NCI-H2196 treated with DMSO at 0.1 percent for 48 hours (cell line): ENCODE measurements around the gene MYO1D.
A peak's percentile ranks its signal among the peaks of the same experiment; 100 is the strongest.
"Not testable (repeated sequence)": the region's sequence is repeated elsewhere in the genome, so short reads cannot be mapped to it uniquely, and the experiment has no call there.

Experiments
- DNase-seq: peaks from one replicate; lab custom pipeline; 2025; ENCODE audit not compliant: unreplicated experiment; lab: John Stamatoyannopoulos, UW

Gene MYO1D

DNA sequence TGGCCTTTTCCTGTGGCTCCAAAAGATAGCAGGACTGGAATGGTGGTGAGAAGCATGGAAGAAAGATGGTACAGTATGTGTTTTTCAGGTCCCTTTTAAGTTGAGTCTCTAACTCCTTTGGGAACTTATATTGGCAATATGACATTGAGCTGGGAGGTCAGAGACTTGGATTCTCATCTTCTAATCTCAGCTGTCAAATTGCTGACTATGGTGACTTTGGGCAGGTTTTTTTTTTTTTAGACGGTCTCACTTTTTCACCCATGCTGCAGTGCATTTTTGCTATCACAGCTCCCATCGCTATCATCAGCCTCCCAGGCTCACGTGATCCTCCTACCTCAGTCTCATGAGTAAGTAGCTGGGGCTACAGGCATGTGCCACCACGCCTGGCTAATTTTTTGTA lies 405.3 kb downstream of the MYO1D start:
- DNase-seq: no peak

DNA sequence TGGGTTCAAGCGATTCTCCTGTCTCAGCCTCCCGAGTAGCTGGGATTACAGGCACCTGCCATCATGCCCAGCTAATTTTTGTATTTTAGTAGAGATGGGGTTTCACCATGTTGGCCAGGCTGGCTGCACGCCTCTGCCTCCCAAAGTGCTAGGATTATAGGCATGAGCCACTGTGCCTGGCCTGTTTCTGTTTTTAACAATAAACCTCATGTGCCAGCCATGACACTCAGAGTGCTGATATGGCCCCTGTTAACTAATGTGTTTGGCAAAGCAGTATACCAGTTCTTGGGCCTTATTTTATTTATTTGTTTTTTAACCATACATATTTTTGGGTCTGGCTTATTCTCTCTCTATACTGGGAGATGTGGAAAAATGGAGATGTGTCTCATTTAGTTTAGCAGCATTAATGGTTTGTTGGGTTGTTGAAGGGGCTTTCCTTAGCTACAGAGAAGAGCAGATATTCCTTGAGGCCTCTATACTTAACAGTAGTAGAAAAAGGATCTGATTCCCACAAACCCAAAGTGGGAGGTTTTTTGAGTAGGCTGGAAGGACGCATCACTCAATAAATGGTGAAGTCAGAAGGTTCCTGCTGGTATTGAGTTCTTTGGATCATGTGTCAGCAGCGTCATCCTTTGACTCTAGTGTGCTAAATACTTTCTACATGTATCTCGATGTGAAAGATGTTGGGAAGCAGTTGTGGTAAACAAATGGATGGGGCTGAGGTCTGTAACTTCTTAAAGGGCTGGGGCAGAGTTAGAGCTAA lies 406.3 kb downstream of the MYO1D start:
- no peak for DNase-seq

DNA sequence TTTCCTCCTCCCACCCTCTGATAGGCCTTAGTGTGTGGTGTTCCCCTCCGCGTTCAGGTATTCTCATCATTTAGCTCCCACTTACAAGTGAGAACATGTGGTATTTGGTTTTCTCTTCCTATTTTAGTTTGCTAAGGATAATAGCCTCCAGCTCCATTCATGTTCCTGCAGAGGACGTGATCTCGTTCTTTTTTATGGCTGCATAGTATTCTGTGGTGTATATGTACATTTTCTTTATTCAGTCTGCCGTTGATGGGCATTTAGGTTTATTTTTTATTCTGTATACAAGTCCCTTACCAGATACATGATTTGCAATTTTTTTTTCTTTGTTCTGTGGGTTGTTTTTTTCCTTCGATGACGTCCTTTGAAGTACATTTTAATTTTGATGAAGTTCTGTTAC lies 409.0 kb downstream of the MYO1D start:
- no peak for DNase-seq

DNA sequence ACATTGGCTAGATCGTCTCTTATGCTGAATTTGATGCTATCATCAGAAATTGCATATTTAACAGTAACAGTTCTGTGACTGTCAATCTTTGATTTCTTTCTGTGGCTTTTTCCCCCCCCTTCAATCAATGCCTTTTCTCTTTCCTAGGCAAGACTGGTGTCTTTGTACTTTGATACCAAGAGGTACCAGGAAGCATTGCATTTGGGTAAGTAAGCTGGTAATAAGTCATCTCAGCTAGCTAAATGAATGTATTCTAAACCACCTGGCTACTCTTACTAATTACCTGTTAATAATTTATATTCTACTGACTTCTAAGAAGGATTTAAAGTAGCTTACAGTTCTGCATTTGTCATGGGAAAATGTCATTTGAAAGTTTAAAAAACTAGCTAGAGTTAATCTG lies 412.6 kb downstream of the MYO1D start:
- no peak for DNase-seq

DNA sequence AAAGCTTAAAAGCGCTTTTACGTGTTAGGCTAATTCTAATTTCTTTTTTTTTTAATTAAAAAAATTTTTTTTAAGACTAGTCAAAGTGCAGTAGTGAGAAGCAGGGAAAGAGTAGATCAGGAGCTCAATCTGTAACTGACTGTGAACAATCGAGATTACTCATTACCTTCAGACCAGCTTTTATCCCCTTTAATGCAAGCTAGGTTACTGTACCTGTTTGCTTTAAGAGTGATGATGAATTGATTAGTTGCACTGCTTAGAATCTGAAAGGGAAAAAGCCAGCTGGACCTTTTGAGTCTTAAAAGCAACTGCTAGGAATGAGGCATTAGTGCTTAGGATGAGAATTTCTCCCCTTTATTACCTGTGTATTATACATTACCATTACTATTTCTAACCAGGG lies 413.6 kb downstream of the MYO1D start:
- DNase-seq: no peak

DNA sequence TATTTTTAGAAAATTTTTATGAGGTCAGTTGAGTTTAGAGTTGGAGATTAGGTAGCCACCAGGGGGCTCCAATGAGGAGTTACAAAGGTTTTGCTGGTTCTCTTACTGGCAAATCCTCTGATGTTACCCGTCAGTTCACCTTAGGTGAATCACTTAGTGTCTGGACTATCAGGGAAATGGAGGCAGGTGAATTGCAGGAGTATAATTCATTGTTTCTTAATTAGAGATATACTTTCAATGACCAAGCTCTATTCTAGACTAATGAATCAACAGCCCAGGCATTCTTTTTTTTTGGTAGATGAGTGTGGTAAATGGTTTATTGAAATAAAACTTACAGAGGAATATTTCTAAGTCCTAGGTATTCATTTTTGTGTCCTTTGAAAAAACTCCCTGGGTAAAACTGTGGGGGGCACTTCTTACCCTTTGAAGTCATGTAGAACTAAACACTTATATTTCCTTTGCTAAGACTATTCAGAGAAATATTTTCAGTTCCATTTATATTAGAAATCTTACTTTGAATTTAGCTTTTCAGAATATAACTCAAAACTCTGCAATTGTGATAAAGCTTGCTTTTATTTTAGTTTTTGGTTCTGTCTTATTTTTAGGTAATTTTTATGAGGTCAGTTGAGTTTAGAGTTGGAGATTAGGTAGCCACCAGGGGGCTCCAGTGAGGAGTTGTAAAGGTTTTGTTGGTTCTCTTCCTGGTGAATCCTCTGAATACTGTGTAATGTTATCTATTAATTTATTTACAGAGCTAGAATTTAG lies 414.9 kb downstream of the MYO1D start:
- no peak for DNase-seq

DNA sequence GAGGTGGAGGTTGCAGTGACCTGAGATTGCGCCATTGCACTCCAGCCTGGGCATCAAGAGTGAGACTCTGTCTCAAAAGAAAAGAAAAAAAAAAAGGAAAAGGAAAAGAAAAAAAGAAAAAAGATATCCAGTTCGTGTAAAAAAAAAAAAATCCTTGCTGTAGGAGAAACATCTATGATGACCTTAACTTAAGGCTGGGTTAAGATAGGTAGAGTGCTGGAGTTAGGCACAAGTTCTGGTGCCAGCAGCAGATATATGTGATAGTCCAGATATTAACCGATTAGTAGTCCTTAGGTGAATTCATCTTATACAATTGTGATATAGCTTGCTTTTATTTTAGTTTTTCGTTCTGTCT lies 415.4 kb downstream of the MYO1D start:
- DNase-seq: no peak

DNA sequence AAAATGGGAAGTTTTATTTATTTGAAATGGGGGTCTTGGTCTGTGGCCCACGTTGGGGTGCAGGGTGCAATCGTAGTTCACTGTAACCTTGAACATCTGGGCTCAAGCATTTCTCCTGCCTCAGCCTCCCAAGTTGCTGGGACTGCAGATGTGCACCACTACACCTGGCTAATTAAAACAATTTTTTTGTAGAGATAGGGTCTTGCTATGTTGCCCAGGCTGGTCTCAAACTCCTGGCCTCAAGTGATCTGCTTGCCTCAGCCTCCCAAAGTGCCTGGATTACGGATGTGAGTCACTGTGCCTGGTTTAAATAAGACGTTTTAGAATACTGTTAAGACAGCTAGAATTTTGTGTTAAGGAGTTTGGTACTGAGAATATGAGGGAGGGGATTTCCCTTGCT lies 416.9 kb downstream of the MYO1D start:
- no peak for DNase-seq

DNA sequence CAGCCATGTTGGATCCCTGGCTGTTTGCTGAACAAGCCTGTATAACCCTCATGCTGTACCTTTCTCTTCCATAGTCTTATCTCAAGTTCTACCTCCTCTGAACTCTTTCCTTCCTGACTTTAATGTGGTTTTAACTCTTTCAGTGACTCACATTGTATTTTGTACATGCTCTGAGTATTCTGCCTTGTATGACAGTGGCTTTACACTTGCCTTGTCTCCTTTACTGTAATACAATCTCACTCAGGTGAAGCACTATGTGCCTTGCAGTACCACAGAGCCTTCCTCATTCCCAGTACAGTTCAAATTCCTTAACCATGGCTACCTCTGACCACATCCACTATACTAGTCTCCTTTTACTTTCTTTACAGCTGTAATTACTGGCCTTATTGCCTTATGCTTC lies 418.6 kb downstream of the MYO1D start:
- DNase-seq: no peak

DNA sequence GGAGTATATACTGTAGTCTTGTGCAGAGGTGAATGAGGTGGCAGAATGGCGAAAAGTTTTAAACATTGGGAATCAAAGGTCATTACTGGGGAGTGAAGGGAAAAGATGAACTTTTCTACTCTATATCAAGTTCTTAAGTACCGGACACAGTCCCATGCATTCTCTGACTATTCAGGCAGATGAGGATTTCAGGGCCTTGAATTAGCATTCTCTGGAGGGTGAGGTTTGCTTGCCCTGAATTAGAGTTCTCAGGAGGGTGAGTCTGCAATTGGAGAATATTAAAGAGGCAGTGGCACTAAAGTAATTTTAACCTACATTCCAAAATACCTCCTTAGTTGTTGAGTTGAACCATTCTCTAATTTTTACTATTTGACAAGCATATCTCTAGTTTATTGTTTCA lies 423.6 kb downstream of the MYO1D start:
- no peak for DNase-seq

DNA sequence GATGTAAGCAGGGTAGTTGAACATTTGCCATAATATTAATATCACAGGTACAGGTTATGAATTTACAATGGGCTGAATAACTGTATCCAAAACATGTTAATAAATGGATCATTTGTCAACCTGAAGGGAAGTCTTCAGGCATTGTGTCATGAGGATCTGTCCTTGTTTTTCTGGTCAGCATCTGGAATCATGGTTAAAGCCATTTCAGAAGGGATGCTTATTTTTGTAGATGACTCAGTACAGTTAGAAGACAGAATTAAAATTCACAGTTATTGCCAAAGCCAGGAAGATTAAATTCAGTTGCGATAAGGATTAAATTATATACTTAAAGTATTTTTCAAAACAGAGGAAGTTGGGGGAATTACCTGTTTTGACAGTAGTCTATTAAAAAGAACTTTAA lies 424.6 kb downstream of the MYO1D start:
- no peak for DNase-seq

DNA sequence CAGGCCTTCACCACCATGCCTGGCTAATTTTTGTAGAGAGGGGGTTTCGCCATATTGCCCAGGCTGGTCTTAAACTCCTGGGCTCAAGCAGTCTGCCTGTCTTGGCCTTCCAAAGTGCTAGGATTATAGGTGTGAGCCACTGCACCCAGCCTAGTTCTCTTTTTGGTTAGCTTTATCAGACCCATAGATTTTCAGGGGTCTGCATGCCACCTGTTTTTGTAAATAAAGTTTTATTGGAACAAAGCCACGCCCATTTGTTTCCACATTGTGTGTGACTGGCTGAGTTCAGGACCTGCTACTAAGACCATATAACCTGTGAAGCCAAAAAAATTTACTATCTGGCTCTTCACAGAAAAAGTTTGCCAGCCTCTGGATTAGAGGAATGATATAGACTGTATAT lies 425.0 kb downstream of the MYO1D start:
- DNase-seq: no peak

DNA sequence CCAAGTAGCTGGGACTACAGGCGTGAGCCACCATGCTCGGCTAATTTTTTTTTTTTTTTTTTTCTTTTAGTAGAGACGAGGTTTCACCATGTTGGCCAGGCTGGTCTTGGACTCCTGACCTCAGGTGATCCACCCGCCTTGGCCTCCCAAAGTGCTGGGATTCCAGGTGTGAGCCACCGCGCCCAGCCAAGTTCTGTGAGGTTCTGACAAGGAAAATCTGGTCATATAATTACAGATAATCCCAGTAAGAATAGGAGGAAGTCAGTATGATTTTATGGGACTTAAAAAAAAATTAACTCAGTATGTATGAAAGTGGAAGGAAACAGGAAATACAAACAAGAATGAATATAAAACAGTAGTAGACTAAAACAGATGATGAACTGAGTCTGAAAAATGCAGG lies 426.5 kb downstream of the MYO1D start:
- DNase-seq: not testable (repeated sequence)

DNA sequence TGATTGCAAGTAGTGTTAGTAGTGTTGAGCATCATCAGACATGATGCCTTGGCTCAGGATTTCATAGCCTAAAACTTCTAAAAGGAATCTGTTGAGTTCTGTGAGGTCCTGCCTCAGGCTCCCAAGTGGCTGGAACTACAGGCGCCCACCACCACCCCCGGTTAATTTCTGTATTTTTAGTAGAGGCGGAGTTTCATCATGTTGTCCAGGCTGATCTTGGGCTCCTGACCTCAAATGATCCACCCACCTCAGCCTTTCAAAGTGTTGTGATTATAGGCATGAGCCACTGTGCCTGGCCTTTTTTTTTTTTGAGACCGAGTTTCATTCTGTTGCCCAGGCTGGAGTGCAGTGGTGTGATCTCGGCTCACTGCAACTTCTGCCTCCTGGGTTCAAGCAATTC lies 427.0 kb downstream of the MYO1D start:
- DNase-seq: no peak

DNA sequence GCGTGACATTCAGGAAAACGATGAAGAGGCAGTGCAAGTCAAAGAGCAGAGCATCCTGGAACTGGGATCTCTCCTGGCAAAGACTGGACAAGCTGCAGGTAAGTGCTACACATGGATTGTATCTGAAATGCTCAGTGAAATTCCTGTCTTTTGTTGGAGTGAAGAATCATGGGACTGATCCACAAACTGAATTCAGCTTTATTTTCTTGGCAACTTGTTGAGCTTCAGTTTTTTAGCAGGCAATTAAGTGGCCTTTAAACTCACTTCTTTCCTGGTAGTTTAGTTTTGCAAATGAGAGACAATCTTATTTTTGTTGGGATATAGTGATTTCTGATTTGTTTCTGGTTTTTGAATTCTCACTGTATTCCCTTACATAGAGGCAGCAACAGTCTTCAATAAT lies 430.0 kb downstream of the MYO1D start:
- DNase-seq: no peak

DNA sequence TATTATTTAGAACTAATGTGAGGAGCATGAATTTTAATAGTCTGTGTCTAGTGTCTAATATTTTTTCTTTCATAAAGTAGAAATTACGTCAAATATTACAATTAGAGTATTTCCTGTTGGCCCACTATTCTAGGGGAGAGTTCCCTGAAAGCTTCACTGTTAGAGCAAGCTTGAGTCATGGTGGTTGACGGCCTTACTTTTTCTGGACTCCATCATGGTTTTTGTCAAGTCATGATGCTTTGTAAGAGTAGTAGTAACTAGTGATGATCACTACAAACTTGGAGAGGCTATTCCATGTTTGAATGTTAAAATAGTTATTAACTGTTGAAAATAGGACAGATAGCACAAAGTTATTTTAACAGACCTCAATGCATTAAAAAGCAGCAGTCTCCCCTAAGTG lies 431.0 kb downstream of the MYO1D start:
- no peak for DNase-seq

DNA sequence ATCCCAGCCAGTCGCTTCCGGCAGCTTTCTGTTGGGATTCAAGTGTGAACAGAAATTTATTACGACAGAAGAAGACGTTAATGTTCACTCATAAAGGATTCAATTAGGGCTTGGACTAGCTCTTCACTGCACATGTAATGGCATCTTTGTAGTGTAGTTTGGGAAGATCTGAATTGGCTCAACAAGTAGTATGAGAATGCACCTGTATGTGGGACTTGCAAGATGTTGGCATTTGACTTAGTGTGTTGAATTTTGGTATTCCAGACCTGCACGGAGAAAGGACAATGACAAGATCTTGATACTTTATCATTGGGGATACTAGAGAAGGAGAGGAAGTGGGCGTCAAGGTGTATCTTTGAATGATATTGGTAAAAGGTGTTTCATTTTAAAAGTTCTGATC lies 431.4 kb downstream of the MYO1D start:
- DNase-seq: no peak

DNA sequence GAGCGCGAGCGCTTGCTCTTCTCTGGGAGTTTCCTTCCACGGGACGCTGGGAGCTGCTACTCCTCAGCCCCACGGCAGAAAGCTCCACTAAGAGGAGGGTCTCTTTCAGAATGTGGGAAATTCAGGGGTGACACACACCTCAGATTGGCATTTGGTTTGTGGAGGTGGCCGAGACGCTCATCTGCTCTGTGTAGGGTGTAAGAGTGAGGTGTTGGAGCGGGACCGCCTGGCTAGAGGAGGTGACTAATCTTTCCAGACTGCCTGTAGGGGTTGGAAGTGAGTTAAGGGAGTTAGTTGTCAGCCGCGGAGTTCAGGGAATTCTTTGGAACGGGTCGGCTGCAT lies 431.9 kb downstream of the MYO1D start:
- no peak for DNase-seq

DNA sequence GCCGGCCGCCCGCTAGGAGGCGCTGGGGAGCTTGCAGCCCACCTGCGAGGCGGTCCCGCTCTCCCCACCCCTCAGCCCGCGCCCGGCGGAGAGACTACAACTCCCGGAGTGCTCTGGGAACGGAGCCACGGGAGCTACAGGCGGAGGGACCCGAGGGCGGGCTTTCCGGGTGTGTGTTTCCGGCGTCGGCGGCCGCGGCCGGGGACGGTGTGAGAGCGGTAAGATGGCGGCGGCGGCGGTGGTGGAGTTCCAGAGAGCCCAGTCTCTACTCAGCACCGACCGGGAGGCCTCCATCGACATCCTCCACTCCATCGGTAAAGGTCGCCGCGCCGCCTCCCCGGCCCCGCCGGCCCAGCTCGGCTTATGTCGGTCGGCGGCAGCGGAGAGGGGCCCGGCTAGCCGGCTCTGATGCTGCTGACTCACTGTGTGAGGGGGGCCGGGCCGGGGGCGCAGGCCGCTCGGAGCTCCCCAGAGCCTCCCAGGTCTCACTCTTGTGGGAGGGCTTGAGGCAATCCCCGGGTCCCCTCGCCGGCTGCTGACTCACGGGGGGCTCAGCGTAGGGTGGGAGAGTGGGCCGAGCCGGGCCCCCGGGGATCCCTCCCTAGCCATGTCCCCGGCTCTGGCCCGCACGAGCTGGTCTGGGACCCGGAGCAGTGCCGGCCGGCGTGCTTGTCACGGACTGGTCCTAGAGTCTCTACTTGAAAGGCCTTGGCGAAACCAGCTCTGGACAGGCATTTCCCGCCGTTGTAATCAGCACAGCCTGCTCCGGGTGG lies 432.4 kb downstream of the MYO1D start, which contains the start of gene PSMD11:
Gene PSMD11 (plus strand): TSS at position 210 of the 773 bp plus-strand sequence. CDS start 14 bp downstream, at position 224.
- DNase-seq: peak; percentile 52

DNA sequence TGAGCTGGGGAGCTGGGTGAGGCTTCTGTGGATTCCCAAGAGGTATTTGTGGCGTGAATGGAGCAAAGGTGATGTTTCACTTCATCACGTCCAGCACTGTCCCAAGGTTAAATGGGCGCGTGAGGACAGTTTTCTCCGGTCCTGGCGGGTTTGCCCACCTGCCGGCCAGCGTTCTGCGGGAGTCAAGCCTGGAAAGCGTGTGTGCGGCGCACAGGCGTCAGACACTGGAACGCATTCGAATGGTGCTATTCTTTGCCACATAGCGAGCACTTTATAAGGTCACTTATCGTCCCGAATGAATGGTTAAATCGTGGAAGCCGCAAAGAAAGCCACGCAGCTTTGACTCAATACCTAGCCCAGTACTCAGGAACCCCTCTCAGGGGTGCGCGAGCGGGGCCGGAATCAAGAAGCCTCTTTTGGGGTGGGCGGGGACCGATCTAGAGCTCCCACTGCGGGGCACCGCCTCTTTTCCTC lies 433.1 kb downstream of the MYO1D start:
- DNase-seq: no peak
